Measurements from ENCODE around the gene FAM83B.
"Not testable (repeated sequence)": the region's sequence is repeated elsewhere in the genome, so short reads cannot be mapped to it uniquely, and the experiment has no call there.

The FAM83B gene

GRCh38 chr6:54846243-54846856 lies at the start of gene FAM83B:
Gene FAM83B, plus strand, starts transcription at chr6:54846771. Its CDS starts 23,476 bp downstream, at chr6:54870247.
- FAIRE-seq = no peak

- not testable (repeated sequence) for FAIRE-seq
These were observed 49.7 kb upstream of the FAM83B start for GRCh38 chr6:54796918-54797317.

GRCh38 chr6:54800050-54800600 lies 46.4 kb upstream of the FAM83B start:
- no peak for FAIRE-seq

GRCh38 chr6:54801244-54801643 lies 45.3 kb upstream of the FAM83B start:
- FAIRE-seq = no peak

- no peak for FAIRE-seq
These were observed 44.9 kb upstream of the FAM83B start for GRCh38 chr6:54801669-54802068.

- no peak for FAIRE-seq
These were observed 43.6 kb upstream of the FAM83B start for GRCh38 chr6:54802775-54803634.

GRCh38 chr6:54805077-54805476 lies 41.5 kb upstream of the FAM83B start:
- FAIRE-seq = no peak

GRCh38 chr6:54810147-54810546 lies 36.4 kb upstream of the FAM83B start:
- no peak for FAIRE-seq

GRCh38 chr6:54813892-54814291 lies 32.7 kb upstream of the FAM83B start:
- FAIRE-seq = no peak

- FAIRE-seq = no peak
These were observed 29.3 kb upstream of the FAM83B start for GRCh38 chr6:54817236-54817635.

- no peak for FAIRE-seq
These were observed 28.7 kb upstream of the FAM83B start for GRCh38 chr6:54817834-54818233.

GRCh38 chr6:54824225-54824624 lies 22.3 kb upstream of the FAM83B start:
- FAIRE-seq = not testable (repeated sequence)

GRCh38 chr6:54827010-54827409 lies 19.6 kb upstream of the FAM83B start:
- no peak for FAIRE-seq

- no peak for FAIRE-seq
These were observed 16.4 kb upstream of the FAM83B start for GRCh38 chr6:54830216-54830615.

- FAIRE-seq = no peak
These were observed 11.4 kb upstream of the FAM83B start for GRCh38 chr6:54835176-54835575.

GRCh38 chr6:54846857-54847674 lies 495 bp downstream of the FAM83B start:
- no peak for FAIRE-seq

GRCh38 chr6:54847799-54848597 lies 1.4 kb downstream of the FAM83B start:
- FAIRE-seq = no peak

- FAIRE-seq = no peak
These were observed 3.5 kb downstream of the FAM83B start for GRCh38 chr6:54850114-54850513.

GRCh38 chr6:54856129-54856528 lies 9.6 kb downstream of the FAM83B start:
- FAIRE-seq = no peak

GRCh38 chr6:54860132-54860531 lies 13.6 kb downstream of the FAM83B start:
- FAIRE-seq = no peak

GRCh38 chr6:54860739-54861138 lies 14.2 kb downstream of the FAM83B start:
- no peak for FAIRE-seq

- FAIRE-seq = no peak
These were observed 15.5 kb downstream of the FAM83B start for GRCh38 chr6:54861905-54862616.
